ENCODE data around the gene MRPL18.

- TF ChIP-seq EZH2 (optimal IDR thresholded peaks at IDR 0.05; ENCODE audit: low read depth, low read length) (no peak), CTCF (IDR thresholded peaks at IDR 0.05; ENCODE audit: low read length) (no peak)
Observed at GRCh38 chr6:159830501-159831372, 40.5 kb downstream of the MRPL18 start.

Measured in MM.1S (cell line).